H9 (cell line): ENCODE data around the gene FLNA. TPM values are rescaled to one million over a fixed set of nuclear protein-coding genes. Genes with fewer than 3 reads are reported as not detected.

Experiments
- DNase-seq: peaks from one replicate; pipeline ENCODE4 v3.0.0-alpha.2; 2017
- H2AFZ ChIP-seq: one replicate; pipeline ENCODE4 v1.6.1; 2013; ENCODE audit warnings: mild to moderate bottlenecking, low read length, control low read depth, moderate library complexity
- H2AK5ac ChIP-seq: 2 replicates; pipeline ENCODE4 v1.6.1; 2013; ENCODE audit warnings: low read length, control low read depth, mixed read lengths; ENCODE audit not compliant: insufficient read length
- H2BK120ac ChIP-seq: one replicate; pipeline ENCODE4 v1.6.1; 2013; ENCODE audit warnings: low read depth, mild to moderate bottlenecking, low read length, control low read depth, inconsistent platforms; ENCODE audit not compliant: poor library complexity, severe bottlenecking
- H2BK12ac ChIP-seq: 2 replicates; pipeline ENCODE4 v1.6.1; 2013; ENCODE audit warnings: low read length, control low read depth, mixed read lengths, low read depth; ENCODE audit not compliant: insufficient read length
- H2BK15ac ChIP-seq: 2 replicates; pipeline ENCODE4 v1.6.1; 2013; ENCODE audit warnings: low read depth, low read length, control low read depth
- H2BK20ac ChIP-seq: one replicate; pipeline ENCODE4 v1.6.1; 2013; ENCODE audit warnings: low read depth, mild to moderate bottlenecking, low read length, control low read depth, inconsistent platforms; ENCODE audit not compliant: poor library complexity, severe bottlenecking
- H2BK5ac ChIP-seq: 2 replicates; pipeline ENCODE4 v1.6.1; 2013; ENCODE audit warnings: low read length, control low read depth, mixed read lengths; ENCODE audit not compliant: insufficient read length
- H3K14ac ChIP-seq: 2 replicates; pipeline ENCODE4 v1.6.1; 2013; ENCODE audit warnings: low read length, control low read depth; ENCODE audit not compliant: insufficient read depth
- H3K18ac ChIP-seq: 2 replicates; pipeline ENCODE4 v1.6.1; 2013; ENCODE audit warnings: low read depth, mild to moderate bottlenecking, mixed read lengths, low read length, control low read depth; ENCODE audit not compliant: insufficient read length
- H3K23ac ChIP-seq: 2 replicates; pipeline ENCODE4 v1.6.1; 2013; ENCODE audit warnings: low read length, control low read depth, mixed read lengths, low read depth; ENCODE audit not compliant: insufficient read length
- H3K23me2 ChIP-seq: 2 replicates; pipeline ENCODE4 v1.6.1; 2013; ENCODE audit warnings: low read depth, mild to moderate bottlenecking, mixed read lengths, low read length, control low read depth; ENCODE audit not compliant: insufficient read length, poor library complexity, severe bottlenecking
- H3K27ac ChIP-seq: 2 replicates; pipeline ENCODE4 v1.5.1; 2013; ENCODE audit warnings: low read length, control low read depth, mixed read lengths, low read depth; ENCODE audit not compliant: insufficient read length
- H3K27me3 ChIP-seq: 2 replicates; pipeline ENCODE4 v1.6.1; 2013; ENCODE audit warnings: low read length, control low read depth, inconsistent platforms; ENCODE audit not compliant: insufficient read depth
- H3K4ac ChIP-seq: 2 replicates; pipeline ENCODE4 v1.6.1; 2013; ENCODE audit warnings: low read depth, mild to moderate bottlenecking, control low read depth, inconsistent platforms, low read length, moderate library complexity
- H3K4me1 ChIP-seq: 2 replicates; pipeline ENCODE4 v1.6.1; 2013; ENCODE audit warnings: low read length, control low read depth, inconsistent platforms; ENCODE audit not compliant: insufficient read depth
- H3K4me2 ChIP-seq: 2 replicates; pipeline ENCODE4 v1.6.1; 2013; ENCODE audit warnings: low read length, control low read depth, mixed read lengths; ENCODE audit not compliant: insufficient read length, insufficient read depth
- H3K56ac ChIP-seq: 2 replicates; pipeline ENCODE4 v1.6.1; 2013; ENCODE audit warnings: low read depth, mild to moderate bottlenecking, mixed read lengths, low read length, control low read depth; ENCODE audit not compliant: insufficient read length
- H3K79me1 ChIP-seq: 2 replicates; pipeline ENCODE4 v1.6.1; 2013; ENCODE audit warnings: low read depth, mild to moderate bottlenecking, moderate library complexity, low read length, control low read depth, inconsistent platforms; ENCODE audit not compliant: insufficient read depth, poor library complexity, severe bottlenecking
- H3K79me2 ChIP-seq: 2 replicates; pipeline ENCODE4 v1.6.1; 2013; ENCODE audit warnings: low read length, control low read depth, inconsistent platforms; ENCODE audit not compliant: insufficient read depth
- H3K9ac ChIP-seq: 2 replicates; pipeline ENCODE4 v1.6.1; 2013; ENCODE audit warnings: low read length, control low read depth, mixed read lengths; ENCODE audit not compliant: insufficient read length; ENCODE audit errors: extremely low read depth
- H3K9me3 ChIP-seq: one replicate; pipeline ENCODE4 v1.6.1; 2013; ENCODE audit warnings: low read depth, low read length, inconsistent platforms; ENCODE audit not compliant: control insufficient read depth
- H3T11ph ChIP-seq: one replicate; pipeline ENCODE4 v1.6.1; 2013; ENCODE audit warnings: mild to moderate bottlenecking, low read length, control low read depth, inconsistent platforms
- H4K20me1 ChIP-seq: one replicate; pipeline ENCODE4 v1.6.1; 2013; ENCODE audit not compliant: control insufficient read depth, insufficient read length, insufficient read depth
- H4K5ac ChIP-seq: 2 replicates; pipeline ENCODE4 v1.6.1; 2013; ENCODE audit warnings: low read depth, mild to moderate bottlenecking, mixed read lengths, low read length, control low read depth; ENCODE audit not compliant: insufficient read length
- H4K8ac ChIP-seq: replicated peaks from 2 replicates; pipeline ENCODE4 v1.6.1; 2013; ENCODE audit warnings: low read length, control low read depth, mixed read lengths, low read depth; ENCODE audit not compliant: insufficient read length
- H4K91ac ChIP-seq: 2 replicates; pipeline ENCODE4 v1.6.1; 2013; ENCODE audit warnings: low read depth, mild to moderate bottlenecking, moderate library complexity, mixed read lengths, low read length, control low read depth; ENCODE audit not compliant: insufficient read length
- H3K27ac Mint-ChIP-seq, 3 experiments: 2 replicates in 2 of 3; 3 replicates in 1 of 3; pipeline ENCODE4 v1.8.0; 2020 to 2021; ENCODE audit warnings: mixed read lengths in 3 of 3, mild to moderate bottlenecking in 1 of 3, moderate library complexity in 1 of 3
- H3K27me3 Mint-ChIP-seq: 2 replicates; pipeline ENCODE4 v1.8.0; 2021; ENCODE audit warnings: low read depth, mild to moderate bottlenecking, moderate library complexity, mixed read lengths
- H3K36me3 Mint-ChIP-seq, 3 experiments: 2 replicates in 2 of 3; 3 replicates in 1 of 3; pipeline ENCODE4 v1.8.0; 2020 to 2021; ENCODE audit warnings: low read depth in 3 of 3, mixed read lengths in 3 of 3; ENCODE audit not compliant: insufficient read depth in 1 of 3
- H3K4me1 Mint-ChIP-seq, 2 experiments: 2 replicates each; pipeline ENCODE4 v1.8.0; 2020; ENCODE audit warnings: mixed read lengths in 2 of 2
- H3K4me3 Mint-ChIP-seq, 2 experiments: 2 replicates in 1 of 2; 3 replicates in 1 of 2; pipeline ENCODE4 v1.8.0; 2020 to 2021; ENCODE audit warnings: mild to moderate bottlenecking in 2 of 2, mixed read lengths in 2 of 2, moderate library complexity in 1 of 2
- H3K9me3 Mint-ChIP-seq, 2 experiments: 2 replicates in 1 of 2; 3 replicates in 1 of 2; pipeline ENCODE4 v1.8.0; 2020; ENCODE audit warnings: mild to moderate bottlenecking in 2 of 2, mixed read lengths in 2 of 2, moderate library complexity in 1 of 2
- CTCF ChIP-seq: fragments of 200-600 bp; sonication (generic); conservative IDR thresholded peaks from 3 replicates; pipeline ENCODE4 v1.8.0; 2021; ENCODE audit warnings: antibody characterized with exemption, mild to moderate bottlenecking
- WGBS: extraction: QIAGEN DNeasy Blood & Tissue Kit; methylation state at CpG from one replicate; pipeline ENCODE4 v1.1.7; 2013; ENCODE audit warnings: missing lambda C conversion rate, low lambda C conversion rate, mixed read lengths; ENCODE audit not compliant: insufficient read length; ENCODE audit errors: extremely low coverage; 5-methylcytosine and 5-hydroxymethylcytosine counted together
- total RNA-seq: library from RNA; stranded (reverse); gene quantifications from 2 replicates; pipeline ENCODE4 v1.2.1, GENCODE V29; 2021

The FLNA gene
- total RNA-seq, 1 experiment from 2014 or later: 957 TPM

- Histone ChIP-seq H3K23me2 (no peaks in the 10 kb centered on the region), H2AFZ (no peak overlapping the region), H3T11ph (no peak overlapping the region), H3K27me3 (no peaks in the 10 kb centered on the region), H3K4me1 (no peaks in the 10 kb centered on the region), H3K9ac (no peak overlapping the region), H4K91ac (no peak overlapping the region), H3K27ac (no peak overlapping the region), H2BK12ac (no peak overlapping the region), H3K23ac (no peak overlapping the region), H3K14ac (no peak overlapping the region), H3K18ac (no peak overlapping the region), H2AK5ac (no peak overlapping the region), H2BK5ac (no peak overlapping the region), H3K56ac (no peak overlapping the region), H2BK20ac (no peak overlapping the region), H4K20me1 (no peaks in the 10 kb centered on the region), H2BK15ac (no peak overlapping the region), H3K79me1 (no peaks in the 10 kb centered on the region), H4K5ac (no peak overlapping the region), H4K8ac (no peak overlapping the region), H3K9me3 (peaks cover 23% of the 10 kb centered on the region), H3K4me2 (no peak overlapping the region), H3K4ac (no peak overlapping the region), H3K79me2 (no peaks in the 10 kb centered on the region), H2BK120ac (no peak overlapping the region)
- Mint-ChIP-seq H3K27me3 (peaks cover 28% of the 10 kb centered on the region), H3K9me3 (peaks cover 81 to 87% of the 10 kb centered on the region in 2 experiments), H3K27ac (no peak overlapping the region), H3K4me1 (peaks cover 0 to 9% of the 10 kb centered on the region in 2 experiments; a peak in 2 of 4 replicates), H3K4me3 (no peak overlapping the region), H3K36me3 (peaks cover 0 to 2% (median 0%) of the 10 kb centered on the region in 3 experiments; a peak in 1 of 7 replicates)
- DNase-seq: no peak
- no CpG with 5 or more reads among the region's 7 CpGs for WGBS
- TF ChIP-seq CTCF: no peak
Measured at GRCh38 chrX:154321152-154321551, 53.3 kb downstream of the FLNA start.
